G401 (cell line): ENCODE measurements around the gene BEAN1. TPM values are rescaled to one million over a fixed set of nuclear protein-coding genes. Genes with fewer than 3 reads are reported as not detected.
"Not testable (repeated sequence)": the region's sequence is repeated elsewhere in the genome, so short reads cannot be mapped to it uniquely, and the experiment has no call there.

Source experiments
- DNase-seq: peaks from one replicate; pipeline ENCODE4 v3.0.0-alpha.2; 2015; ENCODE audit warnings: low spot score
- in situ Hi-C: cut with HindIII; loops from 2 replicates; pipeline ENCODE4 v1.10.0; 2016; ENCODE audit warnings: low sequenced_read_pairs, mixed read lengths
- total RNA-seq: library from RNA; depleted of rRNA; stranded (reverse); fragments of >200 nt; shearing (Covaris generic); gene quantifications from 2 replicates; pipeline ENCODE4 v1.2.3, GENCODE V29; 2014

Gene BEAN1
- total RNA-seq, 1 experiment from 2014 or later: not detected

- DNase-seq: no peak
- in situ Hi-C loops: no loop called here
Measured at GRCh38 chr16:66512272-66513110, 85.4 kb downstream of the BEAN1 start.

GRCh38 chr16:66513111-66513723 is 86.1 kb downstream of the BEAN1 start:
- in situ Hi-C loops: no loop called here
- DNase-seq: peak; percentile 53

- in situ Hi-C loops, DNase-seq: not testable (repeated sequence)
Measured at GRCh38 chr16:66514391-66514790, 87.3 kb downstream of the BEAN1 start.

GRCh38 chr16:66514980-66515595 is 88.0 kb downstream of the BEAN1 start:
- DNase-seq, in situ Hi-C loops: not testable (repeated sequence)

GRCh38 chr16:66515596-66516508 is 88.8 kb downstream of the BEAN1 start:
- in situ Hi-C loops: no loop called here
- DNase-seq: no peak

- DNase-seq: no peak
- in situ Hi-C loops: no loop called here
Measured at GRCh38 chr16:66516509-66516807, 89.4 kb downstream of the BEAN1 start.

- DNase-seq: peak; percentile 61
- in situ Hi-C loops: no loop called here
Measured at GRCh38 chr16:66516808-66517585, 89.9 kb downstream of the BEAN1 start.

- no peak for DNase-seq
- in situ Hi-C loops: no loop called here
Measured at GRCh38 chr16:66517586-66518263, 90.6 kb downstream of the BEAN1 start.

GRCh38 chr16:66519482-66520373 is 92.6 kb downstream of the BEAN1 start:
- in situ Hi-C loops: no loop called here

GRCh38 chr16:66520406-66521170 is 93.5 kb downstream of the BEAN1 start:
- DNase-seq: no peak
- in situ Hi-C loops: no loop called here

More at GRCh38 chr16:66519482-66520373, 92.6 kb downstream of the BEAN1 start:
- DNase-seq: no peak

- in situ Hi-C loops: no loop called here
- DNase-seq: no peak
Measured at GRCh38 chr16:66521252-66521713, 94.2 kb downstream of the BEAN1 start.

GRCh38 chr16:66521951-66522771 is 95.1 kb downstream of the BEAN1 start:
- DNase-seq: no peak
- in situ Hi-C loops: no loop called here

GRCh38 chr16:66522816-66523590 is 95.9 kb downstream of the BEAN1 start:
- in situ Hi-C loops: no loop called here
- DNase-seq: no peak

GRCh38 chr16:66523861-66524354 is 96.8 kb downstream of the BEAN1 start:
- in situ Hi-C loops: no loop called here
- DNase-seq: no peak
